DOHH2 (cell line): Measurements from ENCODE around the gene CFAP157.

Source experiments
- CTCF ChIP-seq: fragments of 200-600 bp; sonication (generic); IDR thresholded peaks from one replicate; pipeline ENCODE4 v1.5.1; 2014; ENCODE audit warnings: antibody characterized with exemption, mild to moderate bottlenecking, low read depth, low read length; ENCODE audit not compliant: poor library complexity, severe bottlenecking
- EZH2phosphoT487 ChIP-seq: fragments of 200-600 bp; sonication (generic); IDR thresholded peaks from 2 replicates; pipeline ENCODE4 v1.6.1; 2017; ENCODE audit warnings: borderline replicate concordance, mild to moderate bottlenecking, antibody characterized with exemption, low read length, moderate library complexity, mixed read lengths

DNA sequence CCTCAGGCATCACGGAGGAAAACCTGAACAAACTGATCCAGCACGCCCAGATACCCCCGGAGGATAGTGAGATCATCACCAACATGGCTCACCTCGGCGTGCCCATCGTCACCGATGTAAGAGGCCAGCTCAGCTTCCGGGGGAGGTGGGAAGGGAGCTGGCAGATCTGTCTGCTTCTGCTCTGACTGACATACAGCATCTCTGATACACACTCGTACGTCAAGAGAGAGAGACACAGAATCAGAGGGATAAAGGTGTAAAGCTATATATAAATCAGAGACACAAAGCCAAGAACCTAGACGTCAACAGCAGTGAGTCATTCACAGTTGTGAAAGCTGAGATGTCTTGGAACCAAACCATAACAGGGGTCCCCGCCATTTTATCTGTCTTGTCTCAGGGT, 30.1 kb upstream of the CFAP157 start:
- TF ChIP-seq EZH2phosphoT487 (no peak), CTCF (no peak)
